ENCODE data around the gene DEFB115.
"Not testable (repeated sequence)": the region's sequence is repeated elsewhere in the genome, so short reads cannot be mapped to it uniquely, and the experiment has no call there.

Gene DEFB115

GRCh38 chr20:31257364-31257763, at the start of gene DEFB115:
Gene DEFB115, plus strand, starts transcription at chr20:31257664. Its CDS starts 0 bp downstream, at chr20:31257664.
- no peak for DNase-seq (ENCODE audit: low read depth, low spot score)

- DNase-seq (ENCODE audit: low read depth, low spot score): no peak
Measured at GRCh38 chr20:31236953-31237352, 20.5 kb upstream of the DEFB115 start.

- DNase-seq (ENCODE audit: low read depth, low spot score): no peak
Measured at GRCh38 chr20:31237763-31238162, 19.7 kb upstream of the DEFB115 start.

- DNase-seq (ENCODE audit: low read depth, low spot score): no peak
Measured at GRCh38 chr20:31239139-31239538, 18.3 kb upstream of the DEFB115 start.

- no peak for DNase-seq (ENCODE audit: low read depth, low spot score)
Measured at GRCh38 chr20:31256959-31257358, 505 bp upstream of the DEFB115 start.

- no peak for DNase-seq (ENCODE audit: low read depth, low spot score)
Measured at GRCh38 chr20:31260326-31260932, 3.0 kb downstream of the DEFB115 start.

- no peak for DNase-seq (ENCODE audit: low read depth, low spot score)
Measured at GRCh38 chr20:31274441-31274840, 17.0 kb downstream of the DEFB115 start.

- no peak for DNase-seq (ENCODE audit: low read depth, low spot score)
Measured at GRCh38 chr20:31278178-31278577, 20.7 kb downstream of the DEFB115 start.

GRCh38 chr20:31284964-31285363, 27.5 kb downstream of the DEFB115 start:
- DNase-seq (ENCODE audit: low read depth, low spot score): not testable (repeated sequence)

GRCh38 chr20:31308535-31309162, 51.2 kb downstream of the DEFB115 start, which contains the start of gene DEFB116:
Gene DEFB116, minus strand, starts transcription at chr20:31308585. Its CDS starts 0 bp downstream, at chr20:31308585.
- no peak for DNase-seq (ENCODE audit: low read depth, low spot score)
